ENCODE data around the gene SAP25.
"Not testable (repeated sequence)": the region's sequence is repeated elsewhere in the genome, so short reads cannot be mapped to it uniquely, and the experiment has no call there.

GRCh38 chr7:100541309-100541708 lies 32.4 kb downstream of the SAP25 start:
- TF ChIP-seq, protein P1, sequence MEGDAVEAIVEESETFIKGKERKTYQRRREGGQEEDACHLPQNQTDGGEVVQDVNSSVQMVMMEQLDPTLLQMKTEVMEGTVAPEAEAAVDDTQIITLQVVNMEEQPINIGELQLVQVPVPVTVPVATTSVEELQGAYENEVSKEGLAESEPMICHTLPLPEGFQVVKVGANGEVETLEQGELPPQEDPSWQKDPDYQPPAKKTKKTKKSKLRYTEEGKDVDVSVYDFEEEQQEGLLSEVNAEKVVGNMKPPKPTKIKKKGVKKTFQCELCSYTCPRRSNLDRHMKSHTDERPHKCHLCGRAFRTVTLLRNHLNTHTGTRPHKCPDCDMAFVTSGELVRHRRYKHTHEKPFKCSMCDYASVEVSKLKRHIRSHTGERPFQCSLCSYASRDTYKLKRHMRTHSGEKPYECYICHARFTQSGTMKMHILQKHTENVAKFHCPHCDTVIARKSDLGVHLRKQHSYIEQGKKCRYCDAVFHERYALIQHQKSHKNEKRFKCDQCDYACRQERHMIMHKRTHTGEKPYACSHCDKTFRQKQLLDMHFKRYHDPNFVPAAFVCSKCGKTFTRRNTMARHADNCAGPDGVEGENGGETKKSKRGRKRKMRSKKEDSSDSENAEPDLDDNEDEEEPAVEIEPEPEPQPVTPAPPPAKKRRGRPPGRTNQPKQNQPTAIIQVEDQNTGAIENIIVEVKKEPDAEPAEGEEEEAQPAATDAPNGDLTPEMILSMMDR (IDR thresholded peaks at IDR 0.05; ENCODE audit: low read depth, low read length, poor library complexity, severe bottlenecking), result not testable (repeated sequence)
- not testable (repeated sequence) for TF ChIP-seq EZH2phosphoT487 (IDR thresholded peaks at IDR 0.05; ENCODE audit: borderline replicate concordance, low read length)

Data from DOHH2 (cell line).